NCI-H2029 treated with DMSO at 0.1 percent for 48 hours (cell line): ENCODE results near the gene TBL1Y.
"Not testable (repeated sequence)": the region's sequence is repeated elsewhere in the genome, so short reads cannot be mapped to it uniquely, and the experiment has no call there.

Source experiments
- DNase-seq: peaks from one replicate; lab custom pipeline; 2025; lab: John Stamatoyannopoulos, UW

Gene TBL1Y

DNA sequence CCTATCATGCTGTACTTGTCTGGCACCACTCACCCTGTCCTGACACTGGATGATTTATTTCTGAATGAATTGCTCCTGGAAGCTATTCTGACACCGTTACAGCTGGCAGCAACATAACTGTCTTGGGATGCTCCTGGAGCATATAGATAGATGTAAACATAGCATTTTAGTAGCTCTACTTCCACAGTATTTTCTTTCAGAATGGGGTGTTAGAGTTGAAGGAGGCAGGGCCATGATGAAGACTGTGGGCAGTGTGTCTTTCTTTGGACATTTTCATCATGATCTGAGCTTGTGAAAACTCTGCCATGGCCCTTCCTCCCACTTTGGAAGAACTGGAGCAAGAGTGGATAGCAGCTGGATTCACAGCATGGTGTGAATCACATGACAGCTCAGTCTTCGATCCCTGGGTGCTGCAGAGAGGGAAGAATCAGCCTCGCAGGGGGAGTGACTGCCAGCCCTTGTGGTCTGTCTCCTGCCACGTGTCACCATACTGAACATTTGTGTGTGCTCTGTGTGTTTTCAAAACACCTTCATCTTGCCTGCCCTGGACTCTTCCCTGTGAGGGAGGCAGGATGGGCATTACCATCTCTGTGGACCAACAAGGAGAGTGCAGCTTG, 61.9 kb downstream of the TBL1Y start:
- no peak for DNase-seq

DNA sequence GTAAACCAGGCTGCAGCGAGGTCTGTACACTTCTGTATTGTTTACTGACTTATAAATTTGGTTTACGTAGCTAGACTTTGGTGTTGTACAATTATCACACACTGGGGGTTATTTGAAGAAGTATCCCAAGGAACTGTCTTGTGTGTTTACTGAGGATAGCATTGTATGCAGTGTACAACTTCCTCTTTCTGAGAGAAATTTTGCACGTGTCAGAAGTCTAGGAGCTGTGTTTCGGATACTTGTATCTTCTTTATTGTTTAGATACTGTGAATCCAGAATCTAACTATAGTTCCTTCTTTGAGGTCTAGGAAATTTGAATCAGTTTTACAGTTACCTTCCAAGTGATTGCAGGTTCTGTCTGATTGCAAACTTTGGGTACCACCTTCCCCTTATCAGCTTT, 64.5 kb downstream of the TBL1Y start:
- DNase-seq = no peak

DNA sequence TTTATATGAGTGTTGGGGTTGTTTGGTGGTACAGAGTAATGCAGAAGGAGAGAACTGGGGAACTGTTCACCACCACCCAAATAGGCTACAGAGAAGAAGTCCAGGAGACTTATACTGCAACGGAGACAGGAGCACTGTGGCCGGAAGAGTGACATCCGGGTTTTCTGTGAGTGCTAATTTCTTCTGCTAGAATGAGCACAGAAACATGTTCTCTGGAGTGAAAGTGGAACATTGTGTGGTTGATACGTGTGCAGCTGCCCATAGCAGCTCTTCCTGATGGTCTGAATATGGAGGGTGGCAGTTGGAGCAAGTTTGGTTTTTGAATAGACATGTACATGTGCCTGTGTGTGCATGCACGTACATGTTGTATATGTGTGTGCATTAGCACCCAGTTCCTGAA, 67.3 kb downstream of the TBL1Y start:
- no peak for DNase-seq

DNA sequence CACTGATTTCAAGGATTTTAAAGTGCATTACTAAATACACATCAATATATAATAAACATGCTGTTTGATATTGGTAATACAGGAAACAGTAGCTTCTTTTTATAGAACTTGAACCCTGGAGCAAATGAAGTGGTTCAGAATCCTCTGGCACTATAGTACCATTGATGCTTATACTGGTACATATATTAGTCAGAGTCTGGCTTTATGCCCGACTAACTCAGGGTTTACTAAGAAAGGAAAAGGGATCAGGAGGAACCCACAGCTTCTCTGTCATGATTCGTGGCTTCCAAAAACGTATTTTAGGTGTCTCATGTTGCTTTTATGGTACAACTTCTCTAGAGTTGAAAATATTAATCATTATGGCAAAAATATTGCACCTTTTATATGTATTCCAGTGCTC, 72.7 kb downstream of the TBL1Y start:
- no peak for DNase-seq

DNA sequence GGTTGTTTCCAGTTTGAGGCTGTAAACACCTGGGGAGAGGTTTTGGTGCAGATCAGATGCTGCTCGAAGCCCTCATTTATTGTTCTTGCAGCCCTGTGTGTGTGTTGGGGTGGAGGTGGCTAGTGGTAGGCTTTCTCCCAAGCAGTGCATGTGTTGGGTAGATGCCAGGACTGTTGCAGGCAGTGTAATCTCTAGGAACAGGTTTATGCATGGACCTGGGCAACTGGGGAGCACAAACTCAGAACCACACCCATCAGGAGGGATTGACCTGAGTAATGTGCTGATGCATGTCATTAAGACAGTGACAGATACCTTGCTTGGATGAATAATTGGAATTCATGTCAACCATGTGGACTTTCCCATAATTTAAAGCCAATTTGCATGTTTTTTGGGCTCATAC, 77.3 kb downstream of the TBL1Y start:
- DNase-seq = no peak

DNA sequence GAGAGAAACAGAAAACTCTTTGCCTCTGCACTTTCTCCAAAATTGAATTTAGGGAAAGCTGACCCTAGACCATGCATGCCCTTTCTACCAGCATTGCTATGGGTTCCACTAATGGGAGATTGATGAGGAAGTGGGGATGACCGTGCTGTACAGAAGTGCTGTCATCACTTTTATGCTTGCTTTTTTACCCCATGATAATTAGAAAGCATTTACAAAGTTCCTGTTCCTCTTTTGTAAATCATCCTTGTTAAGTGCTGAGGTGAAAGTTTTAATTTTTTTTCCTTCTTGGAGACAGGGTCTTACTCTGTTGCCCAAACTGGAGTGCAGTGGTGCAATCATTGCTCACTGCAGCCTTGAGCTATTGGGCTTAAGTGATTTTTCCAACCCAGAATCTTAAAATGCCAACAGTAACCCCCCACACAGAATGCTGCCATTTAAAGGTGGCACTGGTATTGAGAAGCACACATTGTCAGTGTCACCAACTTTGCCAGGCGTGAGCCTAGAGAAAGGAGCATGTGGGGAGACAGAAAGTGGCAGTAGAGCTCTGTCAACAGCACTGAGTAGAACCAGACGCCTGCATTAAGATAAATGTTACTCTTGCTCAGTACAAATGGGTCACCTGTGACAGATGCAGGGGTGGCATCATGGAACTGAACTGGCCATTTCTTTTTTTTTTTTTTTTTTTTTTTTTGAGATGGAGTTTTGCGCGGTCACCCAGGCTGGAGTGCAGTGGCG, 79.6 kb downstream of the TBL1Y start:
- DNase-seq = no peak

DNA sequence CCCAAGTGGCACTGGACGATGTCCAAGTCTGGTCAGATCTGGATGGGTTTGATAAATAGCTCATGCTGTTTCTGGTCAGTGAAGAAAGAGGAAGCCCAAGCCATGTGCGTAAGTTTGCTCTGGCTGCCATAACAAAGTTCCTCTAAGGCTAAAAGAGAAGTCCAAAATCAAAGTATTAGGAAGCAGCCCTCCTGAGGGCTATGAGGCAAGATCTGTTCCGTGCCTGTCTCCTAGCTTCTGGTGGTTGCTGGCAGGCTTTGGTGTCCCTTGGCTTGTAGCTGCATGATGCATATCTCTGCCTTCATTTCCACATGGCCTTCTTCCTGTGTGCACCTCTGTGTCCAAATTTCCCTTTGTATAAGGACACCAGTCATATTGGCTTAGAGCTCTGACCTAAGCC, 81.5 kb downstream of the TBL1Y start:
- DNase-seq = no peak

DNA sequence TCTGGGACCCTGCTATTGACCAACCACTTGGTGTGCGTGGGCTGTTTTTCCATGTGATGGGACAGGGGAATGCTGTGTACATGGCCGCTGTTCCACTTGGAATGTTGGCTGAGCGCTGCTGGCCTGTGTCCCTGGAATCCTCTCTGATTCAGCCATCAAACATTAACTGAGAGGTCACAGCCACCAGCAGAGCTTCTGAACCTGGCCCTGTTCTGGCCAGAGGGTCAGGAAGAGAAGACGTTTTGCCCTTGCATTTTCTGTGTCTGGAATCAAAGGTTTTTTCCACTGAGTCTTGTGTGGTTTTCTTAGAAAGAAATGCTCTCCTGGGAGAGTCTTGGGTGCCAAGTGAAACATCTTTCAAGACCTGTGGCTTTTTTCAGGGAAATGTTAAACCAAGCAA, 85.5 kb downstream of the TBL1Y start:
- DNase-seq = no peak

DNA sequence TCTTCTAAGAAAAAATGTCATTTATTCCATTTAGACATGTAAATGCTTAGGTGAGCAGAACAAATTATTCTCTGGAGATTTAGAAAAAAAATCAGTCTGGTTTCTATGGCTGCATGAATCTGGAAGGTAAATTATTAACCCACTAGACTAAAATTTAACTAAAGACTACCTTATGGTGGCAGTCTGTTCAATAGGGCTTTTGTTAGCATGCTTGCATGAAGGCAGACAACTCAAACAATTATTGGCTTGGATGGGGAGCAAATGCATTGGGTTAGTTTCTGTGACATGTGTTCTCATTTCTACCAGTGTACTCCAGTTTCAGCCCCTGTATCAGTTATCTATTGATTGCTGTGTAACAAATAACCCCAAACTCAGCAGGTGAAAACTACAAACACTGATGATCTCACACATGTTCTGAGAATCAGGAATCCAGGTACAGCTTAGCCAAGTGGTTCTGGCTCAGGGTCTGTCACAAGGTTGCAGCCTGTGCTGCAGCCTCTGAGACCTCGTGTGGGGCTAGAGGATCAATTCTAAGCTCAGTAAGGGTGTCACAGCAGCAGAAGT, 87.1 kb downstream of the TBL1Y start:
- no peak for DNase-seq

DNA sequence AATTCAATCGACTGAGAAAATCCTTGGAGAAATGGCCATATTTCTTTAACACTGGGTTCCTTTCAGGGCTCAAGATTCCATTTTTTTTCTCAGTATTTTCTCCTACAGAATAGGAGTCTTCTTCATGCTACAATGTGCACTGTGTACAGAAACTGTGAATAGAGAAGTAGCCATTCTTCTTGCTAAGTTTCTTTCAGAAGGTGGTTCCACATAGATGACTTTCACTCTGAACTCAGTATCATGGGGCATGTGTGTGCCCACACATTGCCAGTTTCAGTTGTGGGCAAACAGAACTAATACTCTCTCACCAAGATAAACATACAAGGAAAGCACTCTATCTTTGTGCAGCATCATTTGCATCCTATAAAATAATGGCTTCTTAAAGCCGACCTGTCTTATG, 89.4 kb downstream of the TBL1Y start:
- DNase-seq = no peak

DNA sequence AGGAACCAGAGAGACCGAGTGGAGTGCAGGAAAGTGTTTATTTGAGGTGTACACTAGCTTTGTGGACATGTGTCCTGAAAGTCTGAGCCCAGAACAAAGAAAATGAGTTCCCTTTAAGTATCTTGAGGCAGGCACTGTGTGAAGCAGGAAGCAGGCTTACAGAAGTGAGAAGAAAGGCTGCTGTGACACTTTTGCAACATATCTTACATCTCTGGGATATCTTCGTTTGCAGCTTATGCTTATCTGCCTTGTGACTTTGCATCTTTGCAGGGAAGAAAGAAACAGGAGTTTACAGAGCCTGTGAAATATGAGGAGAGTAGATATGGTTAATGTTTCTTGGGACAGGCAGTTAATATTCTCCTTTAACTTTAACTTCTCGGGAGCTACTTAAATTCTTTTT, 92.1 kb downstream of the TBL1Y start:
- no peak for DNase-seq

DNA sequence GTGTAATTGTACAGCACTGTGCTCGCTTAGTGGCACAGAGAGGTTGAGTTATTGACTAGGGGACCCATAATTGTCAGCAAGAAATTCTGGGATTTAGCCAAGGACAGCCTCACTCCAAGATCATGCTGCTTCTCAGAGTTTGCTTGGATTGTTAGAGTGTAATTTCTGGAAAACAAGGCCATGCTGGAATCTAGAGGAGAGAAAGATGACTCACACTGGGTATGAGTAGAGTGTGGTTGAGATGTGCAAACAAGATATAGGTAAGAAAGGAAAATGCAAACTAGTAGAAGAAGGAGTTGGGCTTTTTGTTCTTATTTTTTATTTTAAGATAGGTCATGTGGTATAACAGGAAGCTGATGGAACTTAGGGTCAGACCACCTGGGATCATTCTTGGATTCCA, 97.4 kb downstream of the TBL1Y start:
- no peak for DNase-seq

DNA sequence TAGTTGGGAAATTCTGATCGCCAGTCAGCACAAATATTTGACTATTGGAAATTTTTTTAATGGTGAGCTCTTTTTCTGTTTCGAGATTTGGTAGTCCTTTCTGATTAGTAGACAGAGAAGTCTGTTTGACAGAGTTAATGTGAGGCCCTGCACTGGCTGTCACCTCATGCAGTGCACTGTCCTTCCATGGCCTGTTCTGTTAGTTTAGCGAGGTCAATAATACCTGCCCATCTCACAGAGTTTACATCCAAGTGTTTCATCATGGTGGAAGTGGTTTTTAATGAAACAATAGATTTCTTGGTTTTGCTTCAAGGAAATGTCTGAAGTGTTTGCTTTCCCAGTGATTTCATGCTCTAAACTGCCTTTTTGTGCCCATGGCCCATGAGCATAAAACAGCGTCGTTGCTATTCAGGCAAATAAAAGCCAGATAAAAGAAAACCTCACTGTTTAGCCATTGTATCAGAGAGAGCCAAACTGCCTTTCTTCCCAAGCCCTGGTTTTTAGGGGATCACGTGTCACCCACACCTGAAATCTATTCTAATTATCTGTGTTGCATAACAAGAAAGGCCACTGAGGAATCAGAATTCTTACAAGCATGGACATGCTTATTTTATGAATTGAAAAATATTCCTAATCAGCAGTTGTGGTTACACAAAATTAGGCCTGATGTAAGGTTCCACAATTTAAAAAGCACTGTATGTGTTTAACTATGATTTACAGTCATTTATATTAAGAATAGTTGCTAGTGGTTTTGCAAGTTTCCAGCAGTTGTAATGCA, 98.3 kb downstream of the TBL1Y start:
- no peak for DNase-seq

DNA sequence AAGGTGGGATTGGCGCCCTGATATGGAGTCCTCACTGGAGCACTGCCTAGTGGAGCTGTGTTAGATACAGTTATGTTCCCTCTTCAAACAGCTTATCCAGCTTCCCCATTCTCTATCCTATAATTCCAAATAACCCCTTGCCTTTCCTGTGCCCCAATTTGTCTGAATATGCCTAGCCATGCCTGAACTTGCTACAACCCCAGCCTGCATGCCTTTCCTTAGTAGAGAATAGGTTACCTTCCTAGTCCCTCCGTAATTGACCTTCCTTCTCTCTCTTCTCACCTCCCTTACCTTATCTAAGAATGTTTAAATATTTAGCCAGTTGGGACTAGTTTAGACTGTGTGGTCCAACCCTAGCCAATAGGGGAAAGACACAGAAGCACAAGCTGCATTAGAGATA, 102.6 kb downstream of the TBL1Y start:
- DNase-seq = no peak

DNA sequence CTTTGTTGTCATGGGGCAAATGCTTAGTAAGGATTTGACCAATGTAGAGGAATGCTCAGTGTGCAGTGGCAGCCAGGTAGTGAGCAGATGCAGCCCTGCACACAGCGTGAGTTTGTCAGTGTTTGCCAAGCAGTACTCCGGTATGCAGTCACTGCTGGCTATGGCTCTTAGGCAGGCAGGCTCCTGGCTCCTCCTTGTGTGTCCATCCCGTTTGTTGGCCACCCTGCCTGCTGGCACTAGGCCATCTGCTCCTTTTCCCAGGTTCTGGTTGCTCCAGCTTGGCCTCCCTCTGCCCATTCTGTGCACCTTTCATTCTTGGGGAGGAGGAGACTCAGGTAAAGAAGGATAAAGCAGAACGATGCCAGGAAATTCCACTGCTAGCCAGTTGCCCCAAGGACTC, 106.0 kb downstream of the TBL1Y start:
- DNase-seq = no peak

DNA sequence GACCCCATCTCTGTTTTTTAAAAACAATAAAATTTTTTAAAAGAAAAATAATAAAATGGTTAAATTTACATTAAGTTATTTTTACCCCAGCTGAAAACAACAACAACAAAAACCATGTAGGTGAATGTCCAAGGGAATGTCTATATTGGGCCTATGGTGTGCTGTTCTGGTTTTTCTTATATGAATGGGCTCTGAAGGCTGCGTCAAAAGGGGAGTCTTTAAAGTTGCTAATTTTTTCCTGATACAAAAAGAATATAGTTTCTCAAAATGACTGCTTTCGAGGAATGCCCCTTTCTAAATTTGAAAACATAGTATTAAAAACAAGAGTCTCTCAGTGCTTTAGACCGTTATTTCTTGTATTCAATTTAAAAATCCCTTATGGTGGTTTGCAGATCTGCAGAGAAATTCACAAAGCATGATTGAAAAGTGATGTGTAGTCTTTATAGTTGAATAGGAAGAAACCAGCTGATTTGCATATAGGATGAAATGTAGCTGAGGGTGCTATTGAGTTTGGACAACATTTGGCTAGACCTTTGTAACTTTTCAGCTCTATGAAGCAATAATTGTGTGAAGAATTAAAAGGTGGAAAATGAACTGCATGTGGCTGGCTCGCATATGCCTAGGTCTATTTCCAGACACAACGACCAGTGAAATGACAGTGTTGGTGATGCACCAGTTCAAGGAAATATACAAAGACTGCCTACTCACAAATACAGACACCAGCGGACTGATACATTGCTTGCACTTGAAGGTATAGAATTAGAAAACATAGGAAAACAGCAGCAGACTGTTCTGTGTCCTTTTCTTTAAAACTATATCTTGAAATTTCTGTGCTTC, 107.0 kb downstream of the TBL1Y start:
- no peak for DNase-seq

DNA sequence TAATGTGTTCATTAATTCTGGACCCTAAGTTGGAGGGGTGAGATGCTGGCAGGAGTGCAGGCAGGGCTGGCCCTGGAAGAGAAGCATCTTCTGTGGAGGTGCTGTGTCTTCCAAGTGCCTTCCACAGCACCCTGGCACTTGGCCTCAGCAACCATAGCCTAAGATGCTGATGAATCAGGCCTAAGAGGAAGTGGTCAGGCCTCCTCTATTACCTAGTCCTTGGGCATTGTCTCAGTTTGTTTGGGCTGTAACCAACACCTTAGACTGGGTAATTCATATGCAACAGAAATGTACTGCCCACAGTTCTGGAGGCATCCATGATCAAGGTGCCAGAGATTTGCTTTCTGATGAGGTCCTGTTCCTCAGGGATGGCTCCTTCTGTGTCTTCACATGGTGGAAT, 128.5 kb downstream of the TBL1Y start:
- DNase-seq = no peak

DNA sequence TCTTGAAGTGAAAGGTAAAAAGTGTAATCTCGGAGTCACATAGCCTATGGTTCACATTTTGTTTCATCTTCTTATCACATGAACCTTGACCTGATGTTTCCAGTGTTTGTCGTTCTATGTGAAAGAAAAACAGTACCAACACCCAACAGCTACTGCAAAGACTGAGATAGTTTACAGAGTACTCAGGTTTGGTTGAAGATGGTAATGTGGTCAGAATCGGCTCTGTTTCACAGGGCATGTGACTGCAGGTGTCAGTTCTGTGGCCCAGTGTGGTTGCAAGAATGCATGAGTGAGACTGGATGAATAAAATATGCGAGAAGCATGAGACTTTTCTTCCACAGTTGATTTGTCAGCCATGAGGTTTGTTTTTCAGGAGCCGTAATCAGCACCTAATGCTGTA, 130.2 kb downstream of the TBL1Y start:
- no peak for DNase-seq

DNA sequence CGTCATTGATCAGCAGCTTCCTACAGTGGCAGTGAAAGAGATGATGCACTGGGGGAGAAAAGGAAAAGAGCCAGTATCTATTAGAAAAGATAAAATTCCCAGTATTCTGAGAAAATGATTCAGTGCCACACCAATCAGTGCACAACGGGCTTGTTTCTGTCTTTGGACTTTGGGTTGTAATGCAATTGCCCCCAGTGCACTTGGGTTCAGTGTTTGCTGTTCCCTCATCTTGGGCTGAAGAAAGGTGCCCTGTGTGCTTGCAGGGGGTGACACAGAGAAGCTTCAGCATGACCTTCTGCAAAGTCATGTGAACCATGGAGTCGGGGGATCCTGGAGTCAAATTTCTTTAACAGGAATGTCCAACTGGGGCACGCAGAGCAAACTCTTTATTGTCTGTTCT, 131.5 kb downstream of the TBL1Y start:
- DNase-seq = no peak

DNA sequence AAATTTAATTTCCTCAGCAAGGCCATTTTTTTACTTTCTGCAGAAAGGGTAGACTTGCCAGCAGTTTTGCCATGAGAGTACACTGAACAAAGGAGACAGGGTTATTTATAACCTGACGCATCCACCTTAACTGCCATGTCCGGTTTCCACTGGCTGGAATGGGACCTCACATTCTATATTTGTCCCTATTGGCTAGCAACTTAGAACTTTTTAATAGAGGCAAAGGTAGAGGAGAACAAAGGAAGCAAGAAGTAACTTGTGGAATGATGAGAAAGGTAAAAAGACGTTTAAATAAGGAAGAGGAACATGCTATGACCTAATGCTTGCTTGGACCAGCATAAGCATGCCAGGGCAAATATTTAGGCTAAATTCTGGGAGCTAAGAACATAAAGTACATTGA, 142.0 kb downstream of the TBL1Y start:
- DNase-seq = not testable (repeated sequence)

DNA sequence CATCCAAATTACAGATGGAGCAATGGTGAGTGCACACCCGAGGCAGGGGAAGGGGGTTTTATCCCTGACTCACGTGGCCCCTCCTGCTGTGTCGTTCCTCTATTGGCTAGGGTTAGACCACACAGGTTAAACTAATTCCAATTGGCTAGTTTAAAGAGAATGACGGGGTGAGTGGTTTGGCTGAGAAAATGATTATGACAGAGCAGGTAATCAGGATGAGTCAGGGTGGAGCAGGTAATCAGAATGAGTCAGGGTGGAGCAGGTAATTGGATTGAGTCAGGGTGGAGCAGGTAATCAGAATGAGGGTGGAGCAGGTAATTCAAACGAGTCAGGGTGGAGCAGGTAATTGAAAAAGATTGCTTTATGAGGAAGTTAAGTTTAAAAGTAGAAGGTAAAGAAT, 146.4 kb downstream of the TBL1Y start:
- no peak for DNase-seq

DNA sequence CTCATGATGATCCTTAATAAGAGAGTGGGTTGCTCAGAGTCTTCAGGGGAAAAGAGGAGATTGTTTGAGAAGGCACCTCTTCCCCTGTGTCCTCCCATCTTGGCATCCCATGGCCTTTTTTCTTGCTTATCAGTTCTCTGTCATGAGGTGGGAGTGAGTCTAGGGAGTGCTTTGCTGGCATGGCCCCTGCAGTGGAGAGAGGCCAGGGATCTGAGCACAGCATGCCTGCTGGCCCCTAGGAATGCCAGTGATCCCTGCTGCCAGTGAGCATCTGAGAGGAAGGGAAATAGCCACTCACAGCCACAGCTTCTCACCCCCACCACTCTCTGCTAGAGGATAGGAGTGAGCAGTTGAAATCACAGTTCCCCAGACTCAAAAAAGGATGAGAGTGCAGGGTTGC, 168.2 kb downstream of the TBL1Y start:
- DNase-seq = no peak
